Neural progenitor cell (in vitro differentiated cells): ENCODE measurements around the gene WDR88. TPM values are rescaled to one million over a fixed set of nuclear protein-coding genes. Genes with fewer than 3 reads are reported as not detected.
A peak's percentile ranks its signal among the peaks of the same experiment; 100 is the strongest.
"Not testable (repeated sequence)": the region's sequence is repeated elsewhere in the genome, so short reads cannot be mapped to it uniquely, and the experiment has no call there.

Source experiments
- DNase-seq: peaks from one replicate; pipeline ENCODE4 v3.0.0-alpha.2; 2016; ENCODE audit warnings: low spot score
- H2AFZ ChIP-seq: fragments of 200-600 bp; sonication (generic); replicated peaks from 2 replicates; pipeline ENCODE4 v1.6.1; 2016; ENCODE audit warnings: antibody characterized with exemption
- H3F3A ChIP-seq: fragments of 200-600 bp; sonication (generic); 2 replicates; pipeline ENCODE4 v1.6.1; 2016; ENCODE audit warnings: antibody characterized with exemption, low read depth
- H3K27ac ChIP-seq: fragments of 200-600 bp; sonication (generic); 2 replicates; pipeline ENCODE4 v1.5.1; 2016; ENCODE audit warnings: mild to moderate bottlenecking
- H3K27me3 ChIP-seq: fragments of 200-600 bp; sonication (generic); 2 replicates; pipeline ENCODE4 v1.6.1; 2016; ENCODE audit warnings: mild to moderate bottlenecking, moderate library complexity
- H3K36me3 ChIP-seq: fragments of 200-600 bp; sonication (generic); 2 replicates; pipeline ENCODE4 v1.5.1; 2016
- H3K4me1 ChIP-seq: fragments of 200-600 bp; sonication (generic); 2 replicates; pipeline ENCODE4 v1.6.1; 2016; ENCODE audit warnings: mixed run types
- H3K4me2 ChIP-seq: fragments of 200-600 bp; sonication (generic); 2 replicates; pipeline ENCODE4 v1.6.1; 2016
- H3K4me3 ChIP-seq: fragments of 200-600 bp; sonication (generic); 2 replicates; pipeline ENCODE4 v1.5.1; 2016
- H3K79me2 ChIP-seq: fragments of 200-600 bp; sonication (generic); 2 replicates; pipeline ENCODE4 v1.6.1; 2016; ENCODE audit warnings: low read depth
- H3K9ac ChIP-seq: fragments of 200-600 bp; sonication (generic); 2 replicates; pipeline ENCODE4 v1.6.1; 2016
- H3K9me3 ChIP-seq: fragments of 200-600 bp; sonication (generic); 2 replicates; pipeline ENCODE4 v1.5.1; 2016; ENCODE audit warnings: low read depth
- H4K20me1 ChIP-seq: fragments of 200-600 bp; sonication (generic); 2 replicates; pipeline ENCODE4 v1.6.1; 2016; ENCODE audit warnings: low read depth
- H3K27ac Mint-ChIP-seq: 3 replicates; pipeline ENCODE4 v1.8.0; 2021; ENCODE audit warnings: mixed read lengths
- H3K27me3 Mint-ChIP-seq: 2 replicates; pipeline ENCODE4 v1.8.0; 2022; ENCODE audit warnings: low read depth, mild to moderate bottlenecking, inconsistent platforms, moderate library complexity, mixed read lengths; ENCODE audit not compliant: insufficient read depth
- H3K36me3 Mint-ChIP-seq: 3 replicates; pipeline ENCODE4 v1.8.0; 2021; ENCODE audit warnings: mixed read lengths
- H3K4me1 Mint-ChIP-seq: 3 replicates; pipeline ENCODE4 v1.8.0; 2021; ENCODE audit warnings: mixed read lengths
- H3K4me3 Mint-ChIP-seq: 3 replicates; pipeline ENCODE4 v1.8.0; 2021; ENCODE audit warnings: mild to moderate bottlenecking, moderate library complexity, mixed read lengths
- H3K9me3 Mint-ChIP-seq: 3 replicates; pipeline ENCODE4 v1.8.0; 2020; ENCODE audit warnings: mixed read lengths
- CTCF ChIP-seq: fragments of 200-600 bp; sonication (generic); IDR thresholded peaks from 2 replicates; pipeline ENCODE4 v1.5.1; 2017; ENCODE audit warnings: antibody characterized with exemption, mild to moderate bottlenecking
- EZH2 ChIP-seq: fragments of 200-600 bp; sonication (generic); IDR thresholded peaks from 2 replicates; pipeline ENCODE4 v1.6.1; 2017; ENCODE audit warnings: antibody characterized with exemption, mild to moderate bottlenecking, moderate library complexity
- EZH2phosphoT487 ChIP-seq: fragments of 200-600 bp; sonication (generic); IDR thresholded peaks from 2 replicates; pipeline ENCODE4 v1.6.1; 2017; ENCODE audit warnings: antibody characterized with exemption
- total RNA-seq: library from RNA; depleted of rRNA; stranded (reverse); fragments of >200 nt; gene quantifications from 2 replicates; pipeline ENCODE4 v1.2.3, GENCODE V29; 2015; ENCODE audit warnings: low replicate concordance

WDR88 gene
- total RNA-seq, 1 donor from 2014 or later = not detected

DNA sequence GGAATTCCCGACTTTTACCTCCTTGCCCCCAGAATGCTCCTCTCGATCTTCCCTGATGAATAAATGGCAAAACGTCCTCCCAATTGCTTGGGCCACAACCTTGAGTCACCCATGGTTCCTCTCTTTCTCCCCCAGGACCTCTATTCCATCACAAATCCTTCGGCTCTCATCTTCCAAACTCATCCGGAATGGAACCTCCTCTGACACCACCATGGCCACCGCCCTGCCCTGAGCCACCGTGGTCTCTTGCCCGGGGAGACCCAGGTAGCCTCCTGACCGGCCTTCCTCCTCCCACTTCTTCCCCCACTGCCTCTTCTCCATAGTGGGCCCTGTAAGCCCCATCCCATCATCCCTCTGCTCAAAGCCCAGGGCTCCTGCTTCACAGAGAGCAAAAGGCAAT, 88.8 kb downstream of the WDR88 start:
- no peak for TF ChIP-seq EZH2phosphoT487
- TF ChIP-seq EZH2 = no peak
- no peak for TF ChIP-seq CTCF
- Histone ChIP-seq H3K4me1 (peaks cover 12% of the 10 kb centered on the region), H2AFZ (no peak overlapping the region), H3K27me3 (peaks cover 33% of the 10 kb centered on the region), H4K20me1 (no peaks in the 10 kb centered on the region), H3K79me2 (no peaks in the 10 kb centered on the region), H3K9me3 (no peaks in the 10 kb centered on the region), H3K27ac (no peak overlapping the region), H3F3A (peaks cover 4% of the 10 kb centered on the region), H3K36me3 (no peaks in the 10 kb centered on the region), H3K9ac (no peak overlapping the region), H3K4me2 (no peak overlapping the region), H3K4me3 (no peak overlapping the region)
- Mint-ChIP-seq H3K36me3 (peaks cover 2% of the 10 kb centered on the region), H3K27ac (no peak overlapping the region), H3K4me1 (peaks cover 11% of the 10 kb centered on the region), H3K4me3 (no peak overlapping the region), H3K27me3 (peaks cover 24% of the 10 kb centered on the region), H3K9me3 (no peaks in the 10 kb centered on the region)
- no peak for DNase-seq

DNA sequence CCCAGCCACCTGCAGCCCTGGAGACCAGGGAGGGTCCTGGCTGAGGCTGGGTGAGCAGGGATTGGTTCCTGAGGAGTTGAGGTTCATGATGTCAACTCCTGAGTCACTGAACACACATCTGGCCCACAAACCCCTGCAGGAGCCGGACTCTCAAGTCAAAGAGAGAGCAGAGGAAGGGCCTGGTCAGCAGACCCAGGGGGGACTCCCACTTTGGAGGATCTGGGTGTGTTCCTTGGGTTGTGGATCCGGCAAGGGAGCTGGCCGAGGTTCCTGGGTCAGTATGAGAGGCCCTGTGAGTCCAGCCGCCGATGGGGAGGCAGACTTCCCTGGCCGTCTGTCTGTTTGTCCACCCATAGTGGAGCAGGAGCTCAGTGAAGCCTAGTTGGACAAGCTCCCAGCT, 89.7 kb downstream of the WDR88 start:
- H3K27ac ChIP-seq = no peak overlapping the region
- no peaks in the 10 kb centered on the region for H3K36me3 ChIP-seq
- H3K27me3 ChIP-seq = peaks cover 42% of the 10 kb centered on the region
- no peak overlapping the region for H3K27ac Mint-ChIP-seq
- H3K9ac ChIP-seq = no peak overlapping the region
- H3K4me2 ChIP-seq = no peak overlapping the region
- TF ChIP-seq EZH2 (no peak), CTCF (no peak), EZH2phosphoT487 (no peak)
- H2AFZ ChIP-seq = no peak overlapping the region
- H3K9me3 Mint-ChIP-seq = peaks cover 7% of the 10 kb centered on the region
- H3K4me1 ChIP-seq = peaks cover 14% of the 10 kb centered on the region
- H3K9me3 ChIP-seq = no peaks in the 10 kb centered on the region
- H3K27me3 Mint-ChIP-seq = peaks cover 28% of the 10 kb centered on the region
- DNase-seq = no peak
- H4K20me1 ChIP-seq = no peaks in the 10 kb centered on the region
- H3K4me3 ChIP-seq = no peak overlapping the region
- peaks cover 13% of the 10 kb centered on the region for H3K4me1 Mint-ChIP-seq
- H3K79me2 ChIP-seq = no peaks in the 10 kb centered on the region
- H3F3A ChIP-seq = peaks cover 11% of the 10 kb centered on the region
- no peak overlapping the region for H3K4me3 Mint-ChIP-seq
- peaks cover 2% of the 10 kb centered on the region for H3K36me3 Mint-ChIP-seq

GRCh38 chr19:33222255-33222654, 90.3 kb downstream of the WDR88 start:
- H3K36me3 ChIP-seq, H3K36me3 Mint-ChIP-seq, H3K4me2 ChIP-seq, H2AFZ ChIP-seq, H3K9me3 ChIP-seq, DNase-seq, H3K4me3 Mint-ChIP-seq, H3K27ac ChIP-seq, H3K9me3 Mint-ChIP-seq, H3K27ac Mint-ChIP-seq, H3K4me3 ChIP-seq, H3K79me2 ChIP-seq, H4K20me1 ChIP-seq, H3K9ac ChIP-seq: not testable (repeated sequence)
- H3K4me1 Mint-ChIP-seq = peaks cover 13% of the 10 kb centered on the region
- peaks cover 31% of the 10 kb centered on the region for H3K27me3 Mint-ChIP-seq
- Histone ChIP-seq H3K4me1 (peaks cover 14% of the 10 kb centered on the region), H3F3A (peaks cover 14% of the 10 kb centered on the region), H3K27me3 (peaks cover 48% of the 10 kb centered on the region)

- Histone ChIP-seq H3K79me2 (no peaks in the 10 kb centered on the region), H3K4me1 (peaks cover 3% of the 10 kb centered on the region), H3K36me3 (no peaks in the 10 kb centered on the region), H3K4me3 (peak overlapping the region; percentile 45), H3K4me2 (peak overlapping the region; percentile 59), H3K9me3 (peaks cover 12% of the 10 kb centered on the region), H3F3A (peaks cover 17% of the 10 kb centered on the region), H3K27ac (no peak overlapping the region), H3K9ac (no peak overlapping the region), H2AFZ (peak overlapping the region; percentile 72), H4K20me1 (no peaks in the 10 kb centered on the region), H3K27me3 (peaks cover 66% of the 10 kb centered on the region)
- Mint-ChIP-seq H3K4me3 (peak overlapping the region; percentile 79), H3K9me3 (peaks cover 27% of the 10 kb centered on the region), H3K27me3 (peaks cover 49% of the 10 kb centered on the region), H3K36me3 (peaks cover 2% of the 10 kb centered on the region), H3K27ac (peak overlapping the region; percentile 72), H3K4me1 (peaks cover 10% of the 10 kb centered on the region)
- DNase-seq = no peak
- no peak for TF ChIP-seq EZH2
- TF ChIP-seq EZH2phosphoT487 = no peak
- no peak for TF ChIP-seq CTCF
Observed at GRCh38 chr19:33224694-33225457, 93.0 kb downstream of the WDR88 start.
